SIG-M5 treated with dmso at 0.1 percent for 504 hours (cell line): ENCODE results near the gene IRF5.
"Not testable (repeated sequence)": the region's sequence is repeated elsewhere in the genome, so short reads cannot be mapped to it uniquely, and the experiment has no call there.

ENCODE experiments used
- DNase-seq: peaks from one replicate; lab custom pipeline; 2025; ENCODE audit not compliant: unreplicated experiment; lab: John Stamatoyannopoulos, UW

Gene IRF5

DNA sequence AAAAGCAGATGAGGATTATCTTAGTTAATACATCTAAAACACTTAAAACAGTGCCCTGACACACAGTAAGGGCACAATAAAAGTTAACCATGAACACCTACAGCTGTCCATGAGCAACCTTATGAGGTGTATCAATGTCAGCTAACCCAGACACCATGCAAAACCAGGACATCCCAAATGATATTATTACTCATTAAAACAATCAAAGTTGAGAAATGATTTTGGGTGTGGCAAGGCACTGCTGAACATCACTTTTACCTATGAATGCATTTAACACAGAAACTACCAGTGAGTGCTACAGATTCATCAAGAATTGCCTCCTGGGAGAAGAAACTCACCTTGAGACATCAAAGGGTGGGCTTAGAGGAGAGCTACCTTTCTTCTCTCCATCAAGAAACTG, 18.3 kb downstream of the IRF5 start:
- no peak for DNase-seq

DNA sequence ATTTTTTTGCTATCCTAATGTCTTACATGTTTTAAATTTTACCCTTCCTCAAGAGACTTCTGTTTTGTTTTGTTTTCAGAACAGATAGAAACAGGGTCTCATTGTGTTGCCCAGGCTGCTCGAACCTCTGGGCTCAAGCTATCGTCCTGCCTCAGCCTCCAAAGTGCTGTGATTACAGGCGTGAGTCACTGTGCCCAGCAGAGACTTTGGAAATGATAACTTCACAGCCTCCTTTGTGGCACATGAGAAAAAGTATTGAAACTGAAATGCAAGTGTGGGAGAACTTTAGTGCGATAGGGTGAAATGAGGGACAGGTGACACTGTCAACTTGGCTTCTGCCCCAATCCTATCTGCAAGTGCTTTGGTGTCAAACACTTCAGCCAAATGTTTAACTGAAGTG, 21.6 kb downstream of the IRF5 start:
- no peak for DNase-seq

DNA sequence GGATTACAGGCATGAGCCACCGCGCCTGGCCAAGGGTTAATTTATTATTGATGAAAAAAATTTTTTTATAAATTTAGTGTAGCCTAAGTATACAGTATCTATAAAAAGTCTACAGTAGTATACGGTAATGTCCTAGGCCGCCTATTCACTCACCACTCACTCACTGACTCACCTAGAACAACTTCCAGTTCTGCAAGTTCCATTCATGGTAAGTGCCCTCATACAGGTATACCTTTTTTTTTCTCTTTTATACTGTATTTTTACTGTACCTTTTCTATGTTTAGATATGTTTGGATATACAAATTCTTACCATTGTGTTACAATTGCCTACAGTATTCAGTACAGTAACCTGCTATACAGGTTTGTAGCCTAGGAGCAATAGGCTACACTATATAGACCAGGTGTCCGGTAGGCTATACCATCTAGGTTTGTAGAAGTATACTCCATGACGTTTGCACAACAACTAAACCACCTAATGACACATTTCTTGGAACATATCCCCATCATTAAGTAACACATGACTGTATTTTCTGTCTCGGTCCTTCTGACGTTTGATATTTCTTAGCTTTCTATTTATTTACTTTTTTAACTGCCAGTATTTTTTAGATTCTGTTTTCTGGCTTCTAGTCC, 23.4 kb downstream of the IRF5 start:
- DNase-seq, result no peak

DNA sequence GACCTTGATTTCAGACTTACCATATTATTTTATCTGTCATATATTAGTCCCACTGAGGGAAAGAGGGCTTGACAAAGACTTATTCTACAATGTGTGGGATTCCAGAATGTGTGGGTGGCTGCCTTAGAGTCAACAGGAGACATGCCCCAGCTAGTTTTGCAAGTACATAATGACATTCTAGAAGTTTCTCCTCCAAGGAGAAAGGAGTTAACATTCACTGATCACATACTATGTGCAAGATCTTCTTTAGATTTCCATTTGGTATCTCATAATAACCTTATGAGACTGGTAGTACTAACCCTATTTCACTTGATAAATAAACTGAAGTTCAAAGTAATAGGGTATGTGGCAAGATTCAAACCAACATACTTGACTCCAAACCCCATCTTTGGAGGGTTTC, 25.2 kb downstream of the IRF5 start:
- DNase-seq, result no peak

DNA sequence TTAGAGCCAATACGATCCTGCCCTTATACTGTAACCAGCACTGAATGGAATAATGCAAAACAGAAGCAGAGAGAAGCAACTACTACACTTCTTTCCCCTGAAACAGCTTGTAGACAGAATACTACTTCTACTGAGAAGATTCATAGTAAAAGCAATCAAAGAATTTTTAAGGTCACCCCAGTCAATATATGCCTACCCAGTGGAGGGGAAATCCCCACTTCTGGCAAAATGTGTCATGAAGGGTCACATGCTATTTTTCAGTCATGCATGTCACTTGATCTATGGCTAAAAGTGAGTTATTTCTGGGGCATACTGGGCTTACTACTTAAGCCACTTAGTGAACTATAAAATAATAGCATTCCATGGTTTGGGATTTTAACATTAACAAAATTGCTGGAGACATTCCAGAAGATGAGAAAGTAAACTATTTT, 25.6 kb downstream of the IRF5 start:
- no peak for DNase-seq

DNA sequence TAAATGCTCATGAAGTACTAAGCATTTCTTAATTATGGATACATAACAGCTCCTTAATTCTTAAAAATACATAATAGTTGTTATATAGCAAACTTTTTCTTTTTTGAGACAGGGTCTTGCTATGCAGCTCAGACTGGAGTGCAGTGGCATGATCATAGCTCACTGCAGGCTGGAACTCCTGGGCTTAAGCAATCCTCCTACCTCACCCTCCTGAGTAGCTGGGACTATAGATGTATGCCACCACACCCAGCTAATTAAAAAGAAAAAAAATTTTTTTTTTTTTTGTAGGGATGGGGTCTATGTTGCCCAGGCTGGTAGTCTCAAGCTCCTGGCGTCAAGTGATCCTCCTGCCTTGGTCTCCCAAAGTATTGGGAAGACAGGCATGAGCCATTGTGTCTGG, 30.9 kb downstream of the IRF5 start:
- no peak for DNase-seq

DNA sequence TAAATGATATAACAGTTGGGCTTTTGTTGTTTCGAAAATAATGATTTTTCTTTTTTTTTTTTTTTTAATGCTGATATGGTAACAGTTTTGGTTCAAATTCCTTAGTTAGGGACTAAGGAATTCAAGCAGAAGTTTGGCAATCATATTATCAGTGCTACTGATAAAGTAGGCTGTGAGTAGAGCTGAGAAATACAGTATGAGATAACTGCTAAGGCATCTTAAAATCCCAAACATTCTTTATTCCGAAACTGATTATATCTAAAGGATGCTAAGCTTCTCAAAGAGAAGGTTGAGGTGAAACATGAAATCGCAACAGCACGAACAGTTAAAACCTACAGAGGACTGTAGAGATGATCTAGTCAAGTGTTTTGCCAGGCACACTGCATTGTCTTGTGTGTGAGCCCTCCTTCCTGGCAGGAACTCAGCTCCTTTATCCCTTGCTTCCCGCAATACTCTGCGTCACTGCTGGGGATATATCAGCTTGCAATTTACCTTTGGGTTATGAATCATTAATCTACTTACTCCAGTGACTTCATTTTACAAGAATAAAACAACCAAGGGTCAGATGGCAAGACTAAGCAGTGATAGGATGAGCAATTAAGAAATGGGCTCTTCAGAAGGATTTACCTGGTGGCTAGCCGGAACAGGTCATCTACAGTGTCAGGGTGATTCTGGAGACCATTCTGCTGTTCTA, 36.7 kb downstream of the IRF5 start:
- no peak for DNase-seq

DNA sequence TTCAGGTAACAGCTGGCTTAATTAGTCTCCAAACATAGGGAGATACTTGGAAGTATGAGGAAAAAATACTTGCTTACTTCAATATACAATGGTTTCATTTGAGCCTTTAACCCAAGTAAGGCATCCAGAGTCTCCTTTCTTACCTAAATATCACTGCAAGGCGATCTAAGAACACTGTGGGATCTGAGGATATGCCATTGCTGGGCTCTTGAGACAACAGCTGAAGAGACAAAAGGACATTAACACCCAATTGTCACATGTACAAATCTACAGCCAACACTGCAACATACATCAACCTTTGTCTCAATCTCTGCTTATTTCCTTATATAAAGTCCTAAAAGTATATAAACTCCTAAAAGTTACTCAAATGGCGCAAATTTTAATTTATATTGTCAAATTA, 44.4 kb downstream of the IRF5 start:
- no peak for DNase-seq

DNA sequence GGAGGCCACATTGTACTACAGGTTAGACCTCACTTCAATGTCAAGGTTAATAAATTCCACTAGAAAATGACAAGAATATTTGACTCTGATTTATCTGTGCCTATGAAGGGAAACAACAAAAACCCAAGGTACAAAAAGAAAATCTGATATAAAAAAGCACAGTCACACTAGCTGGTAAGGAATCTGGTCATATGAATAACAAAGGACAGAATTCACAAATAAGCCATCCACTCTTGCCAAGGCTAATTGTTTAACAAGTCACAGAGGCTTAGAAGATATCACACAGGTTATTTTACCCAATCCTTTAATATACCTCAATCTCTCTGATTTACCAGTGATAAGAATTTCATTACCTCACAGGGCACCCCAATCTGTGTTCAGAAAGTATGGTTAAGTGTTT, 47.9 kb downstream of the IRF5 start:
- DNase-seq, result no peak

DNA sequence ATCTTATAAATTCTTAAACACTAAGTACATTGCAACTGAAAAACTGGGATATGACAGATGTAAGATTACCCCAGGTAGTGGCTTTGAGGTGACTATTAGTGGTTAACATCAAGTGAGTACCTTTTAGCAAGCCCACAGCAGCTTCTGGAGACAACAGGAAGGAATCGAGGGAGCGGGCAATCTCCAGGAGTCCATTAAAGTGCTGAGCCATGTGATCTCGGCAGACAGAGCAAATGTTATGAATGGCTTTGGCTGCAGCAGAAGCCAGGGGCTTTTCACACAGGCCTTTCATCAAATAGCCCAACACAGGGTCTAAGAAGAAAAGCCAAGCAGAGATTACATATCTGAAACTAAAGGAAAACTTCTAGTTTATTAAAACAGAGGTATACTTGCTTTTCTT, 48.9 kb downstream of the IRF5 start:
- DNase-seq, result no peak

DNA sequence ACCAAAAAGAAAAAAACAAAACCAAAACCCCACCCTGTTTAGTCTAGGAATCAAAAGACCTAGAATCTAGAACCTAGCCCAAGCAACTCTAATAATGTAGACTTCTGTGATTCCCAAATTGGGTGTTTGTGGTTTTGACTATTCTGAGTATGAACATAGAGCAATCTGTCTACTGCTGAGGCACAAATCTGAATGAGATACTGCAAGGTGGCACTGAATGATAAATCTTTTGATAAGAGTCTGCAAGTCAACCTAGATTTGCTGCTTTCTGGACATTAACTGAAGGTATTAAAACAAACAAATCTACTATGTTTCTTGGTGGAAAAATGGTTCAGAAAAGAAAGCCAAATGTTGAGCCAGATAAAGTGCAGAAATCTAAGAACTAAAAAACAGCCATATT, 50.6 kb downstream of the IRF5 start:
- DNase-seq, result no peak

DNA sequence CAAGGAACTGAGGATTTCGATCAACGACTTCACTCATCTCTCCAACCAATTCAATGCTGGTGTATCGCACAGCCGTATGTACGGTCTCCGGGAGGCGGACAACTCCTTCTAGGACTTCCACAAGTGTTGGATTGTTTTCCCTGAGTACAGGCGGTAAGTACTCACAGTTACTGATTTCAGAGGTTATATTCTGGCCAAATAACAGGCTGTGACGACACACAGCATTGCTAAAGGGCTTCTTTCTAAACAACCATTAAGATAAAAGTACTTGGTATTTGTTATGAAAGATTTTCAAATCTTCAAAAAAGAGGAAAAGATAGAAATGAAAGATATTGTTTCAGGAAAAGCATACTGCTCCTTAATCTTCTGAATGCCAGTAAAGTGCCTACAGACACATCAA, 52.2 kb downstream of the IRF5 start:
- no peak for DNase-seq

DNA sequence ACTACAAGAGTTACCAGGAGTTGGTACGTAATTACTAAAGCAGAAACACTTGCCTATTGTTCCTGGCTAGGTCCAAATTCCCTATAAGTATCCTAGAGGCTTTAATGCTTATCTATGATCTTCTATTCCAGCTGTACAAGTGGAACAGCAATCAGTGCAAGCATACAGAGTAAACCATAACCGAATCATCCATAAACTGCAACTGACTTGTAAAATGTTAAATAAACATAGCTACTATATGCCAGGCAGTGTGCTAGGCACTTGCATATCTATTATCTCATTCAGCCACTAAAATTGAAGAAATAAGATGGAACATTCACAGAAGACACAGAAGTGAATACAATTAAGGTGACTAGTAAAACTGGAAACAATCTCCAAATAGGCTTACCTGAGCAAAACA, 55.7 kb downstream of the IRF5 start:
- no peak for DNase-seq

DNA sequence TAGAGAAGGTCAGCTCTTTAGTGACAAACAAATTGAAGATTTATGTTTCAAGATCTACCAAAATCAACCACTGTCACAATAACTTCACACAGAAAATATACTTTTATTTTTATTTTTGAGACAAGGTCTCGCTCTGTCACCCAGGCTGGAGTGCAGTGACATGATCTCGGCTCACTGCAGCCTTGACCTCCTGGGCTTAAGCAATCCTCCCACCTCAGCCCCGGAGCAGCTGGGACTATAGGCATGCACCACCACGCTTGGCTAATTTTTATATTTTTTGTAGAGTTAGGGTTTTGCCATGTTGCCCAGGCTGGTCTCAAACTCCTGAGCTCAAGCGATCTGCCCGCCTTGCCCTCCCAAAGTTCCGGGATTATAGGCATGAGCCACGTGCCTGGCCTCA, 56.8 kb downstream of the IRF5 start:
- DNase-seq, result not testable (repeated sequence)

DNA sequence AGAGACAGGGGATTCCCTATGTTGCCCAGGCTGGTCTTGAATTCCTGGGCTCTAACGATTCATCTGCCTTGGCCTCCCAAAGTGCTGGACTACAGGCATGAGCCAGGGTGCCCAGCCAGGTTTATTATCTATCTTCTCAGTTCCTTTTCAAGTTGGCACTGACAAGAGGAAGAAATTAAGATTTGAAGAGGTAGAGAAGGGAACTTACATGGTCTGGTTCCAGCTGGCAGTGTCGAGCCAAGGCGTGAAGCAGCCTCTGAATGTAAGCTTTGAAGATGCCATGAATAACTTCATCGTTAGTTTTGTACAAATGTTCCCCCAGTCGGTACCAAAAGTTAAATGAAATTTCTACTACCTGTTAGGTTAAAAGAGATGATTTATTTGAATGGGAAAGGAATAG, 59.5 kb downstream of the IRF5 start:
- no peak for DNase-seq
